K562 (cell line): ENCODE measurements around the gene CEND1. TPM values are rescaled to one million over a fixed set of nuclear protein-coding genes. Genes with fewer than 3 reads are reported as not detected.

Experiments used
- CREB5 ChIP-seq: fragments of 250-450 bp; sonication (Bioruptor Pico); IDR thresholded peaks from 2 replicates; pipeline ENCODE4 v1.5.0; 2020; ENCODE audit warnings: mild to moderate bottlenecking
- DDX20 ChIP-seq: fragments of 450-650 bp; IDR thresholded peaks from 2 replicates; pipeline ENCODE4 v1.6.1; 2016; ENCODE audit warnings: missing genetic modification characterization, low read depth, mild to moderate bottlenecking, missing compliant biosample characterization, moderate library complexity
- FIP1L1 ChIP-seq: fragments of 200-400 bp; formaldehyde crosslinking; IDR thresholded peaks from 2 replicates; pipeline ENCODE4 v1.6.1; 2018; ENCODE audit warnings: mild to moderate bottlenecking, low read depth, low read length; ENCODE audit not compliant: poor library complexity, severe bottlenecking
- GABPA ChIP-seq: fragments of 200-800 bp; sonication (Bioruptor generic); conservative IDR thresholded peaks from 2 replicates; pipeline ENCODE4 v1.6.1; 2016; ENCODE audit warnings: low read depth, missing genetic modification characterization, missing compliant biosample characterization
- HINFP ChIP-seq: fragments of 450-650 bp; conservative IDR thresholded peaks from 2 replicates; pipeline ENCODE4 v1.6.1; 2016; ENCODE audit warnings: missing genetic modification characterization, low read depth, mild to moderate bottlenecking, control low read depth, missing compliant biosample characterization
- KDM5B ChIP-seq: fragments of 200-600 bp; sonication (generic); IDR thresholded peaks from 2 replicates; pipeline ENCODE4 v1.6.1; 2012; ENCODE audit warnings: low read depth, mild to moderate bottlenecking, moderate library complexity, low read length, control low read depth, inconsistent platforms; ENCODE audit not compliant: insufficient replicate concordance
- PHB2 ChIP-seq: fragments of 450-650 bp; IDR thresholded peaks from 2 replicates; pipeline ENCODE4 v1.6.1; 2017; ENCODE audit warnings: low read depth
- RFX5 ChIP-seq: IDR thresholded peaks from 2 replicates; pipeline ENCODE4 v1.6.1; 2011; ENCODE audit warnings: low read depth, mild to moderate bottlenecking, improper control_type of control experiment, low read length
- ZMIZ1 ChIP-seq, 2 experiments: fragments of 150-350 bp in 1 of 2; IDR thresholded peaks; 2 replicates each; pipeline ENCODE4 v1.6.1; 2012 to 2016; ENCODE audit warnings: low read depth in 2 of 2, low read length in 2 of 2, mild to moderate bottlenecking in 1 of 2, moderate library complexity in 1 of 2
- polyA plus RNA-seq, 8 experiments: library from polyadenylated mRNA; depleted of rRNA in 4 of 8; stranded (reverse) in 5 of 8; unstranded in 3 of 8; fragments of >200 nt; fragmentation: Nextera tagmentation in 2 of 8; fragmentation: Illumina TruSeq in 1 of 8; extraction: Ambion mirVana in 2 of 8; extraction: Trizol in 1 of 8; gene quantifications; 2 replicates each; pipeline versions ENCODE4 v1.2.1 to v1.2.3, GENCODE V29; 2011 to 2014; ENCODE audit warnings: inconsistent platforms in 1 of 8, missing spikeins in 1 of 8
- total RNA-seq, 7 experiments: library from RNA; depleted of rRNA in 6 of 7; stranded (reverse); fragments of >200 nt in 6 of 7; fragmentation: Illumina TruSeq in 2 of 7; extraction: Trizol in 2 of 7; gene quantifications; 2 replicates each; pipeline versions ENCODE4 v1.2.1 to v1.2.3, GENCODE V29; 2011 to 2021; ENCODE audit warnings: low replicate concordance in 1 of 7

CEND1 gene
- total and polyA plus RNA-seq, 9 of the 15 experiments (the other 6 are each of a cell fraction or from before 2014, with no cell fraction given) = 0.13 to 0.18 (median 0.16) TPM; not detected in 6

GRCh38 chr11:802693-803466 lies 13.0 kb upstream of the CEND1 start (continued):
- TF ChIP-seq ZMIZ1 (IDR thresholded peaks at IDR 0.05; ENCODE audit: low read depth in 2 of 2, low read length in 2 of 2) = no peak
- TF ChIP-seq RFX5 = no peak
- TF ChIP-seq FIP1L1 = no peak
- TF ChIP-seq HINFP (tag) = no peak
- TF ChIP-seq GABPA (tag) = no peak
- TF ChIP-seq KDM5B = no peak
- TF ChIP-seq DDX20 = no peak
- no peak for TF ChIP-seq PHB2
- TF ChIP-seq CREB5 (CRISPR knock-in tag) = no peak
- TF ChIP-seq, all 486 proteins: peak for 0
